ENCODE results near the gene PRKCA. TPM values are rescaled to one million over a fixed set of nuclear protein-coding genes. Genes with fewer than 3 reads are reported as not detected.

PRKCA gene
- total RNA-seq, 2 donors from 2014 or later: 6.5 to 6.6 TPM

DNA sequence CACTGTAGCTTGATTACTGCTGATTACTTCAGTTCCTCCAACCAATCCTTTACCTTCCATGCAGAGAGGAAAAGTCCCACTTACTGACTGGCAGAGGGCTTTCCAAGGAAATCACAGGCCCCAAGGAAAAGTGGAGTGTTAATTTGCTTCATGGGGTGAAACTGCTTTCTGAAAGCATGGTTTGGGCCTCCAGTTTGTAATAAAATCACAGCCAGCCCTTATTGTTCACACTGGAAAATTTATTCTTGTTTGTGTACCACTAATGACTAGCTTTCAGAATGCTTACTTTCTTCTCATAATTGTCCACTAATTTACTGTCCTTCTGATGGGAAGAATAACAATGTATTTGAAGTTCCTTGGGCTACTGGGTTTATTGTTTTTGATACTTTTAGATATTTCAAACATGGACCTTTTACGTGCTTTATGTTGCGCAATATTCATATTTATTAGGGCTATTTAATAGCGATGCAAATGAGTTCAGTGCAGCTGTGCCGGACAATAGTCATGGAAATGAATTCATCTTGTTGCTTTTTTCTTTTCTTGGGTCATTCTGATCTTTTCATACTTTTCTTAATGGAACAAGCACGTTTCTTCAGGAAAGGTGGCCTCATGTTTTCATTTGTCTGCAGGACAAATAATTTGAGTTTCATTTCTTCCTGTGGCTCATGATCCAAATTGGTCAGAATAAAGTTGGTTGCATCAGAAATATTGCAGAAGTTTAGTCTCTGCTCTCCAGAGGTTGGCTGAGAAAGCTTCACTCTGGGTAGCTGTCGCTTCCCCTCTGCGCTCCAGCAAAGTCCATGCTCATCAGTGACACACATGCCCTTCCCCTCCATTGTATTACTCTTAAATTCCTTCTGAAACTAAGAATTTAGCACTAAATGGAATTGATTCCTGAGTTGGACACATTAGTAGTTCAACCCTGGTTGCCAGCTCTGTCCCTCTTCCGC, 128.7 kb downstream of the PRKCA start:
- H3K4me1 ChIP-seq: no peaks in the 10 kb centered on the region

GRCh38 chr17:66431910-66432309, 129.5 kb downstream of the PRKCA start:
- H3K4me1 ChIP-seq: no peaks in the 10 kb centered on the region
- no peak overlapping the region for H3K27ac ChIP-seq
- 78 to 88% methylated on average over 5 of the region's 5 CpGs for WGBS, 2 donors
- ATAC-seq (no peak), DNase-seq (no peak)
- TF ChIP-seq POLR2A (IDR thresholded peaks at IDR 0.05): no peak
- TF ChIP-seq CTCF (IDR thresholded peaks at IDR 0.05): no peak
- no peak overlapping the region for H3K4me3 ChIP-seq
- no peaks in the 10 kb centered on the region for H3K9me3 ChIP-seq
- no peaks in the 10 kb centered on the region for H3K27me3 ChIP-seq
- H3K36me3 ChIP-seq (replicated peaks in 1 of 2; ENCODE audit: insufficient read depth in 1 of 2, low read depth in 2 of 2): no peaks in the 10 kb centered on the region
- intact Hi-C loops (cut with DNase I): no loop called here

More for the DNA sequence above, 128.7 kb downstream of the PRKCA start:
- no peaks in the 10 kb centered on the region for H3K9me3 ChIP-seq
- intact Hi-C loops (cut with DNase I): no loop called here
- no peak for ATAC-seq
- H3K36me3 ChIP-seq (replicated peaks in 1 of 2; ENCODE audit: insufficient read depth in 1 of 2, low read depth in 2 of 2): no peaks in the 10 kb centered on the region
- no peak for TF ChIP-seq POLR2A (IDR thresholded peaks at IDR 0.05)
- no peak for TF ChIP-seq CTCF (IDR thresholded peaks at IDR 0.05)
- H3K4me3 ChIP-seq: no peak overlapping the region
- H3K27me3 ChIP-seq: no peaks in the 10 kb centered on the region
- no peak for DNase-seq
- H3K27ac ChIP-seq: no peak overlapping the region
- WGBS, 2 donors: 84 to 88% methylated on average over 8 of the region's 8 CpGs

DNA sequence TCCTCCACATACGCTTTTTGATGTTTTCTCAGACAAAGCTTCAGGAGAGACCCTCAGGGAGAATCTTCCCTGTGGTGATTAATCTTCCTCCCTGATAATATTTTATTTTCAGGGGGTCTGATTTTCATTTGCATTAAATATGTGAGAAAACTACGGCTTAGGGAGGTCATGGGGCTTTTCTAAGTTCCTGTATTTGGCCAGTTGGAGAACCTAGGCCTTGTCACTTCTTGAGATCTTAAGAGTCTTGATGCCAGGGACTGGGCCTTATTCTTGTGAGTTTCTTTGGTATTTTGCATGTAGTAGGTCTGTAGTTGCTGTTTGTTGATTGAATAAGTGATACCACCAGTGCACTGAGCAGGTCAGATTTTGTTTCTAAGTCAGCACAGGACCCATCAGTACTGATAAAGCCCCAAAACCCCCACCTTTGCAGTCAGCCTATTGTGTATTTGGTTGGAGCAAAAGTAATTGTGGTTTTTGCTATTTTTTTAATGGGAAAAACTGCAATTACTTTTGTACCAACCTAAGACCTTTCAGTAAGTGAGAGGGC, 130.1 kb downstream of the PRKCA start:
- intact Hi-C loops (cut with DNase I): no loop called here
- no peaks in the 10 kb centered on the region for H3K4me1 ChIP-seq
- no peaks in the 10 kb centered on the region for H3K9me3 ChIP-seq
- 48 to 70% methylated on average over 2 of the region's 2 CpGs for WGBS, 2 donors
- TF ChIP-seq CTCF (IDR thresholded peaks at IDR 0.05) (no peak), POLR2A (IDR thresholded peaks at IDR 0.05) (no peak)
- H3K36me3 ChIP-seq (replicated peaks in 1 of 2; ENCODE audit: insufficient read depth in 1 of 2, low read depth in 2 of 2): no peaks in the 10 kb centered on the region
- H3K27me3 ChIP-seq: no peaks in the 10 kb centered on the region
- ATAC-seq (no peak), DNase-seq (no peak)
- no peak overlapping the region for H3K4me3 ChIP-seq
- no peak overlapping the region for H3K27ac ChIP-seq

- WGBS, 2 donors: 77 to 80% methylated on average over 4 to 5 of the region's 5 CpGs
- Histone ChIP-seq H3K27ac (no peak overlapping the region), H3K27me3 (no peaks in the 10 kb centered on the region), H3K4me1 (no peaks in the 10 kb centered on the region), H3K9me3 (no peaks in the 10 kb centered on the region), H3K36me3 (replicated peaks in 1 of 2; ENCODE audit: insufficient read depth in 1 of 2, low read depth in 2 of 2) (no peaks in the 10 kb centered on the region), H3K4me3 (no peak overlapping the region)
- ATAC-seq: no peak
- no peak for DNase-seq
- no peak for TF ChIP-seq CTCF (IDR thresholded peaks at IDR 0.05)
- TF ChIP-seq POLR2A (IDR thresholded peaks at IDR 0.05): no peak
- intact Hi-C loops (cut with DNase I): no loop called here
Measured at GRCh38 chr17:66432996-66433551, 130.7 kb downstream of the PRKCA start.
